C4-2B (cell line): Measurements from ENCODE around the gene ANKRD9.

ENCODE experiments used
- ZFX ChIP-seq: fragments of 450-650 bp; IDR thresholded peaks from 2 replicates; pipeline ENCODE4 v1.6.1; 2017
- TF ChIP-seq, protein P1 (sequence below): fragments of 450-650 bp; conservative IDR thresholded peaks from 2 replicates; pipeline ENCODE4 v1.5.1; 2017; ENCODE audit warnings: mild to moderate bottlenecking

DNA sequence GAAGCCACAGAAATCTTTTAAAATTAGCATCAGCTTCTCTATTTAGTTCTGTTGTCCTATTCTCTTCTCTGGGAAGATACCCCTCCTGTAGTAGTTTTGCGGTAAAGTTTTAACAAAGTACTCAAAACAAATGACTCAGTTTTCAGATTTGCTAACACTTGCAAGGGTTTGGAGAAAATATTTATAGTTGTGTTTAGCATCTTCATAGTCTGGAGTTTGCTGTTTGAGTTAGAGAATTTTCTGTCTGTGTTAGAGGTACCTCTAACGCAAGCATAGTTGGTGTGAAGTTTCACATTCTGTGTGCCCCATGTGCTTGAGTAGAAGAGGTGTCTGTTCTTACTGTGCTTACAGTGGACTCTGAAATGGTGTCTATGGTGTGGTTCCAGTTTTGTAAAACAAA, 36.0 kb downstream of the ANKRD9 start:
- TF ChIP-seq, protein P1, sequence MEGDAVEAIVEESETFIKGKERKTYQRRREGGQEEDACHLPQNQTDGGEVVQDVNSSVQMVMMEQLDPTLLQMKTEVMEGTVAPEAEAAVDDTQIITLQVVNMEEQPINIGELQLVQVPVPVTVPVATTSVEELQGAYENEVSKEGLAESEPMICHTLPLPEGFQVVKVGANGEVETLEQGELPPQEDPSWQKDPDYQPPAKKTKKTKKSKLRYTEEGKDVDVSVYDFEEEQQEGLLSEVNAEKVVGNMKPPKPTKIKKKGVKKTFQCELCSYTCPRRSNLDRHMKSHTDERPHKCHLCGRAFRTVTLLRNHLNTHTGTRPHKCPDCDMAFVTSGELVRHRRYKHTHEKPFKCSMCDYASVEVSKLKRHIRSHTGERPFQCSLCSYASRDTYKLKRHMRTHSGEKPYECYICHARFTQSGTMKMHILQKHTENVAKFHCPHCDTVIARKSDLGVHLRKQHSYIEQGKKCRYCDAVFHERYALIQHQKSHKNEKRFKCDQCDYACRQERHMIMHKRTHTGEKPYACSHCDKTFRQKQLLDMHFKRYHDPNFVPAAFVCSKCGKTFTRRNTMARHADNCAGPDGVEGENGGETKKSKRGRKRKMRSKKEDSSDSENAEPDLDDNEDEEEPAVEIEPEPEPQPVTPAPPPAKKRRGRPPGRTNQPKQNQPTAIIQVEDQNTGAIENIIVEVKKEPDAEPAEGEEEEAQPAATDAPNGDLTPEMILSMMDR = no peak
- no peak for TF ChIP-seq ZFX
